Measurements from ENCODE around the gene GALNT3.

The GALNT3 gene

GRCh38 chr2:165778187-165778556 lies 15.9 kb downstream of the GALNT3 start:
- peaks cover 4% of the 10 kb centered on the region; the same call in 1 of the 2 replicates for H3K9me3 ChIP-seq (ENCODE audit: low read length)
- H3K4me1 ChIP-seq (ENCODE audit: insufficient read depth, low read length, severe bottlenecking): no peaks in the 10 kb centered on the region
- H3K9me2 ChIP-seq (ENCODE audit: low read depth, low read length): no peaks in the 10 kb centered on the region
- H2AFZ ChIP-seq (ENCODE audit: low read length): no peak overlapping the region
- H3K27me3 ChIP-seq (ENCODE audit: insufficient read depth, low read length): no peaks in the 10 kb centered on the region
- TF ChIP-seq EZH2 (IDR thresholded peaks at IDR 0.05; ENCODE audit: borderline replicate concordance, low read length): no peak
- no peak for TF ChIP-seq CTCF (IDR thresholded peaks at IDR 0.05; ENCODE audit: low read length)
- no peak overlapping the region for H3K9ac ChIP-seq (ENCODE audit: low read length)
- H4K20me1 ChIP-seq (ENCODE audit: insufficient read depth, low read length): no peaks in the 10 kb centered on the region
- H3K27ac ChIP-seq (ENCODE audit: low read depth, low read length, poor library complexity, severe bottlenecking): no peak overlapping the region
- no peaks in the 10 kb centered on the region for H3K79me2 ChIP-seq (ENCODE audit: insufficient read depth, low read length)
- H3K4me2 ChIP-seq (ENCODE audit: low read length): no peak overlapping the region
- H3F3A ChIP-seq (ENCODE audit: insufficient read depth, low read length): no peaks in the 10 kb centered on the region
- H3K36me3 ChIP-seq (ENCODE audit: insufficient read depth, low read length): no peaks in the 10 kb centered on the region
- H3K4me3 ChIP-seq (ENCODE audit: low read depth, low read length, poor library complexity, severe bottlenecking): no peak overlapping the region

GRCh38 chr2:165777522-165778186 lies 16.4 kb downstream of the GALNT3 start:
- Histone ChIP-seq H3K27me3 (ENCODE audit: insufficient read depth, low read length) (no peaks in the 10 kb centered on the region), H3K9me2 (ENCODE audit: low read depth, low read length) (no peaks in the 10 kb centered on the region), H3K27ac (ENCODE audit: low read depth, low read length, poor library complexity, severe bottlenecking) (no peak overlapping the region), H3K9ac (ENCODE audit: low read length) (no peak overlapping the region), H3K9me3 (ENCODE audit: low read length) (peaks cover 4% of the 10 kb centered on the region; the same call in 1 of the 2 replicates), H3K79me2 (ENCODE audit: insufficient read depth, low read length) (no peaks in the 10 kb centered on the region), H3K36me3 (ENCODE audit: insufficient read depth, low read length) (no peaks in the 10 kb centered on the region), H3K4me3 (ENCODE audit: low read depth, low read length, poor library complexity, severe bottlenecking) (no peak overlapping the region), H3K4me2 (ENCODE audit: low read length) (no peak overlapping the region), H3K4me1 (ENCODE audit: insufficient read depth, low read length, severe bottlenecking) (no peaks in the 10 kb centered on the region), H3F3A (ENCODE audit: insufficient read depth, low read length) (no peaks in the 10 kb centered on the region), H2AFZ (ENCODE audit: low read length) (no peak overlapping the region), H4K20me1 (ENCODE audit: insufficient read depth, low read length) (no peaks in the 10 kb centered on the region)
- no peak for TF ChIP-seq CTCF (IDR thresholded peaks at IDR 0.05; ENCODE audit: low read length)
- no peak for TF ChIP-seq EZH2 (IDR thresholded peaks at IDR 0.05; ENCODE audit: borderline replicate concordance, low read length)

GRCh38 chr2:165776796-165777195 lies 17.3 kb downstream of the GALNT3 start:
- H2AFZ ChIP-seq (ENCODE audit: low read length): no peak overlapping the region
- H3K27ac ChIP-seq (ENCODE audit: low read depth, low read length, poor library complexity, severe bottlenecking): no peak overlapping the region
- H3K4me3 ChIP-seq (ENCODE audit: low read depth, low read length, poor library complexity, severe bottlenecking): no peak overlapping the region
- no peaks in the 10 kb centered on the region for H3K79me2 ChIP-seq (ENCODE audit: insufficient read depth, low read length)
- no peaks in the 10 kb centered on the region for H3K36me3 ChIP-seq (ENCODE audit: insufficient read depth, low read length)
- no peaks in the 10 kb centered on the region for H3K27me3 ChIP-seq (ENCODE audit: insufficient read depth, low read length)
- H3K9ac ChIP-seq (ENCODE audit: low read length): no peak overlapping the region
- H3K9me2 ChIP-seq (ENCODE audit: low read depth, low read length): no peaks in the 10 kb centered on the region
- no peak overlapping the region for H3K4me2 ChIP-seq (ENCODE audit: low read length)
- no peaks in the 10 kb centered on the region for H3K4me1 ChIP-seq (ENCODE audit: insufficient read depth, low read length, severe bottlenecking)
- H3F3A ChIP-seq (ENCODE audit: insufficient read depth, low read length): no peaks in the 10 kb centered on the region
- peaks cover 4% of the 10 kb centered on the region; the same call in 1 of the 2 replicates for H3K9me3 ChIP-seq (ENCODE audit: low read length)
- no peak for TF ChIP-seq CTCF (IDR thresholded peaks at IDR 0.05; ENCODE audit: low read length)
- no peak for TF ChIP-seq EZH2 (IDR thresholded peaks at IDR 0.05; ENCODE audit: borderline replicate concordance, low read length)
- no peaks in the 10 kb centered on the region for H4K20me1 ChIP-seq (ENCODE audit: insufficient read depth, low read length)

All from OCI-LY1 (cell line).